Mesenchymal stem cell (in vitro differentiated cells and primary cell): ENCODE measurements around the gene HSD17B4.
"Not testable (repeated sequence)": the region's sequence is repeated elsewhere in the genome, so short reads cannot be mapped to it uniquely, and the experiment has no call there.

ENCODE experiments used
- DNase-seq: peaks from one replicate; pipeline ENCODE4 v3.0.0-alpha.2; 2013
- H2AFZ ChIP-seq: one replicate; pipeline ENCODE4 v1.6.1; 2013; ENCODE audit warnings: low read depth, mild to moderate bottlenecking, control low read depth, inconsistent platforms, low read length, moderate library complexity
- H2AK5ac ChIP-seq: 2 replicates; pipeline ENCODE4 v1.6.1; 2013; ENCODE audit warnings: low read length, moderate library complexity, mild to moderate bottlenecking, inconsistent platforms; ENCODE audit not compliant: severe bottlenecking
- H2BK120ac ChIP-seq: one replicate; pipeline ENCODE4 v1.6.1; 2013; ENCODE audit warnings: low read depth, mild to moderate bottlenecking, inconsistent platforms, low read length, moderate library complexity
- H2BK12ac ChIP-seq, 2 experiments: one replicate each; pipeline ENCODE4 v1.6.1; 2013; ENCODE audit warnings: inconsistent platforms in 2 of 2, low read length in 2 of 2, mild to moderate bottlenecking in 2 of 2, moderate library complexity in 2 of 2, control low read depth in 1 of 2
- H2BK15ac ChIP-seq: one replicate; pipeline ENCODE4 v1.6.1; 2013; ENCODE audit warnings: mild to moderate bottlenecking, low read depth, inconsistent platforms; ENCODE audit not compliant: poor library complexity, severe bottlenecking
- H2BK5ac ChIP-seq: 2 replicates; pipeline ENCODE4 v1.6.1; 2013; ENCODE audit warnings: low read depth, mild to moderate bottlenecking, low read length, control low read depth, inconsistent platforms; ENCODE audit not compliant: poor library complexity, severe bottlenecking
- H3K14ac ChIP-seq, 2 experiments: one replicate each; pipeline ENCODE4 v1.6.1; 2013; ENCODE audit warnings: inconsistent platforms in 2 of 2, low read length in 2 of 2, control low read depth in 1 of 2, mild to moderate bottlenecking in 1 of 2, moderate library complexity in 1 of 2
- H3K18ac ChIP-seq, 2 experiments: one replicate each; pipeline ENCODE4 v1.6.1; 2013; ENCODE audit warnings: inconsistent platforms in 2 of 2, low read length in 2 of 2, control low read depth in 1 of 2, low read depth in 1 of 2, mild to moderate bottlenecking in 1 of 2
- H3K23ac ChIP-seq, 2 experiments: one replicate each; pipeline ENCODE4 v1.6.1; 2013; ENCODE audit warnings: inconsistent platforms in 2 of 2, low read length in 2 of 2, mild to moderate bottlenecking in 2 of 2, moderate library complexity in 2 of 2, control low read depth in 1 of 2
- H3K27ac ChIP-seq: 2 replicates; pipeline ENCODE4 v1.5.1; 2013; ENCODE audit warnings: mild to moderate bottlenecking, moderate library complexity, low read length, control low read depth, inconsistent platforms; ENCODE audit not compliant: poor library complexity, severe bottlenecking
- H3K27me3 ChIP-seq, 2 experiments: 2 replicates each; pipeline versions ENCODE4 v1.6.1 to v1.7.0; 2013; ENCODE audit warnings: low read length in 2 of 2, mild to moderate bottlenecking in 2 of 2, moderate library complexity in 2 of 2, control low read depth in 1 of 2, inconsistent platforms in 1 of 2; ENCODE audit not compliant: control insufficient read depth in 1 of 2, insufficient read depth in 1 of 2
- H3K36me3 ChIP-seq, 2 experiments: 2 replicates each; pipeline versions ENCODE4 v1.6.1 to v1.7.0; 2013; ENCODE audit warnings: low read length in 2 of 2, control low read depth in 1 of 2, inconsistent platforms in 1 of 2, low read depth in 1 of 2, mild to moderate bottlenecking in 1 of 2; ENCODE audit not compliant: insufficient read depth in 2 of 2, control insufficient read depth in 1 of 2
- H3K4ac ChIP-seq, 2 experiments: one replicate each; pipeline ENCODE4 v1.6.1; 2013; ENCODE audit warnings: inconsistent platforms in 2 of 2, low read length in 2 of 2, mild to moderate bottlenecking in 2 of 2, moderate library complexity in 2 of 2, control low read depth in 1 of 2, low read depth in 1 of 2
- H3K4me1 ChIP-seq: 2 replicates; pipeline ENCODE4 v1.6.1; 2013; ENCODE audit warnings: low read depth, low read length, control low read depth; ENCODE audit not compliant: control insufficient read depth, insufficient read depth
- H3K4me2 ChIP-seq: 2 replicates; pipeline ENCODE4 v1.6.1; 2013; ENCODE audit warnings: low read length, mild to moderate bottlenecking, inconsistent platforms; ENCODE audit not compliant: poor library complexity, severe bottlenecking
- H3K4me3 ChIP-seq, 2 experiments: 2 replicates each; pipeline versions ENCODE4 v1.5.1 to v1.7.0; 2013; ENCODE audit warnings: low read length in 2 of 2, mild to moderate bottlenecking in 2 of 2, control low read depth in 1 of 2, low read depth in 1 of 2; ENCODE audit not compliant: insufficient read depth in 1 of 2
- H3K79me1 ChIP-seq: replicated peaks from 2 replicates; pipeline ENCODE4 v1.6.1; 2013; ENCODE audit warnings: mild to moderate bottlenecking, control low read depth, low read length, inconsistent platforms; ENCODE audit not compliant: poor library complexity, severe bottlenecking
- H3K9ac ChIP-seq: 2 replicates; pipeline ENCODE4 v1.7.0; 2013; ENCODE audit warnings: mild to moderate bottlenecking, low read length, moderate library complexity
- H3K9me3 ChIP-seq: 2 replicates; pipeline ENCODE4 v1.7.0; 2013; ENCODE audit warnings: mild to moderate bottlenecking, low read length; ENCODE audit not compliant: control insufficient read depth
- H4K8ac ChIP-seq: one replicate; pipeline ENCODE4 v1.6.1; 2013; ENCODE audit warnings: inconsistent platforms, mild to moderate bottlenecking, low read length, moderate library complexity
- H4K91ac ChIP-seq: one replicate; pipeline ENCODE4 v1.6.1; 2013; ENCODE audit warnings: mild to moderate bottlenecking, low read length, inconsistent platforms
- WGBS: methylation state at CpG from one replicate; pipeline ENCODE4 v1.1.7; 2013; ENCODE audit warnings: mixed read lengths; 5-methylcytosine and 5-hydroxymethylcytosine counted together

Gene HSD17B4

DNA sequence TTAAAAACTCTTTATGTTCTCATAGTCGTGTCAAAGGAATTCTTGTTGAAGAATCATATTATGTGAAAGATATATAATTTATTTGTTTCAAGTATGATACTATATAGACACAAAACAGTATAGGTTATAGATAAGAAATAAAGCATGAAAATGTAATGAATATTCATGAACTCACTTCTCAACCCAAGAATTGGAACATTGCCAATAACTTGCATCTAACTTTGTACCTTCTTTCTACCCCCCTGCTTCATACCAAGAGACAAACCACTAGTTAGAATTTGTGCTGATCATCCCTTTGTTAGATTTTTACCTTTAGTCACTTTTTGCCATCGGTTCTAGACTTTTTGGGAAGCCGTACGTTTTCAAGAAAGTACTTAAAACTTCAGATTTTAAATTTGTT, 32.6 kb downstream of the HSD17B4 start:
- WGBS: 100% methylated on average over 2 of the region's 4 CpGs

GRCh38 chr5:119501671-119502179, 49.4 kb downstream of the HSD17B4 start:
- H3K79me1 ChIP-seq: peaks cover 3% of the 10 kb centered on the region
- no peak overlapping the region for H4K91ac ChIP-seq
- peaks cover 0 to 65% of the 10 kb centered on the region in 2 experiments for H3K36me3 ChIP-seq
- H3K4me2 ChIP-seq: no peak overlapping the region
- H3K4me1 ChIP-seq: no peaks in the 10 kb centered on the region
- H3K4me3 ChIP-seq: no peak overlapping the region
- H3K9me3 ChIP-seq: peaks cover 23% of the 10 kb centered on the region
- H3K4ac ChIP-seq: no peak overlapping the region
- H2AK5ac ChIP-seq: no peak overlapping the region
- no peak overlapping the region for H2BK15ac ChIP-seq
- WGBS: 100% methylated on average over 1 of the region's 2 CpGs
- no peak overlapping the region for H2BK120ac ChIP-seq
- H2AFZ ChIP-seq: no peak overlapping the region
- no peak overlapping the region for H4K8ac ChIP-seq
- no peaks in the 10 kb centered on the region for H3K27me3 ChIP-seq
- H3K23ac ChIP-seq: no peak overlapping the region
- no peak overlapping the region for H3K27ac ChIP-seq
- no peak overlapping the region for H2BK5ac ChIP-seq
- no peak overlapping the region for H3K18ac ChIP-seq
- H2BK12ac ChIP-seq: no peak overlapping the region
- no peak overlapping the region for H3K14ac ChIP-seq
- no peak overlapping the region for H3K9ac ChIP-seq
- no peak for DNase-seq

More for the DNA sequence above, 32.6 kb downstream of the HSD17B4 start:
- Histone ChIP-seq H2BK12ac (no peak overlapping the region), H3K14ac (no peak overlapping the region), H2BK15ac (no peak overlapping the region), H3K4me2 (no peak overlapping the region), H4K8ac (no peak overlapping the region), H3K18ac (no peak overlapping the region), H3K27ac (no peak overlapping the region), H3K79me1 (peaks cover 1% of the 10 kb centered on the region), H2BK120ac (no peak overlapping the region), H3K27me3 (no peaks in the 10 kb centered on the region), H3K9me3 (no peaks in the 10 kb centered on the region), H3K23ac (no peak overlapping the region), H4K91ac (no peak overlapping the region), H3K4me1 (no peaks in the 10 kb centered on the region), H3K4ac (no peak overlapping the region), H2BK5ac (no peak overlapping the region), H3K36me3 (peaks cover 3 to 50% of the 10 kb centered on the region in 2 experiments), H3K4me3 (no peak overlapping the region), H3K9ac (no peak overlapping the region), H2AK5ac (no peak overlapping the region), H2AFZ (no peak overlapping the region)
- no peak for DNase-seq

- 100% methylated on average over 3 of the region's 4 CpGs for WGBS
Measured at GRCh38 chr5:119503939-119504338, 51.6 kb downstream of the HSD17B4 start.

GRCh38 chr5:119512277-119512676, 60.0 kb downstream of the HSD17B4 start:
- Histone ChIP-seq H4K91ac (no peak overlapping the region), H3K18ac (no peak overlapping the region), H2BK15ac (no peak overlapping the region), H2AFZ (no peak overlapping the region), H4K8ac (no peak overlapping the region), H3K27ac (no peak overlapping the region), H3K27me3 (no peaks in the 10 kb centered on the region), H3K4me1 (no peaks in the 10 kb centered on the region), H2BK5ac (no peak overlapping the region), H3K4ac (no peak overlapping the region), H3K36me3 (peaks cover 11 to 55% of the 10 kb centered on the region in 2 experiments), H3K14ac (no peak overlapping the region), H3K9me3 (peaks cover 21% of the 10 kb centered on the region), H2AK5ac (no peak overlapping the region), H3K79me1 (no peaks in the 10 kb centered on the region), H3K4me3 (no peak overlapping the region), H2BK12ac (no peak overlapping the region), H2BK120ac (no peak overlapping the region), H3K23ac (no peak overlapping the region), H3K9ac (no peak overlapping the region), H3K4me2 (no peak overlapping the region)
- no peak for DNase-seq
- no CpG with 5 or more reads among the region's 1 CpG for WGBS

More at GRCh38 chr5:119503939-119504338, 51.6 kb downstream of the HSD17B4 start:
- not testable (repeated sequence) for H4K91ac ChIP-seq, H2AK5ac ChIP-seq, H3K23ac ChIP-seq, H3K4ac ChIP-seq, H2AFZ ChIP-seq, H3K27me3 ChIP-seq, H3K14ac ChIP-seq, H3K4me2 ChIP-seq, H2BK120ac ChIP-seq, H4K8ac ChIP-seq, H3K4me3 ChIP-seq, DNase-seq, H2BK15ac ChIP-seq, H3K18ac ChIP-seq, H3K27ac ChIP-seq, H2BK5ac ChIP-seq, H2BK12ac ChIP-seq, H3K9ac ChIP-seq, H3K4me1 ChIP-seq, H3K79me1 ChIP-seq
- Histone ChIP-seq H3K36me3 (peaks cover 0 to 59% of the 10 kb centered on the region in 2 experiments), H3K9me3 (peaks cover 23% of the 10 kb centered on the region)
